HEK293 (cell line): ENCODE data around the gene SH2B3.

Source experiments
- CTCF ChIP-seq: fragments of 450-650 bp; formaldehyde crosslinking; IDR thresholded peaks from 2 replicates; pipeline ENCODE4 v1.5.1; 2016; ENCODE audit warnings: missing biosample characterization, missing genetic modification characterization
- INSM2 ChIP-seq: fragments of 450-650 bp; formaldehyde crosslinking; IDR thresholded peaks from 2 replicates; pipeline ENCODE4 v1.5.1; 2016; ENCODE audit warnings: missing biosample characterization, missing genetic modification characterization
- REST ChIP-seq: fragments of 450-650 bp; formaldehyde crosslinking; IDR thresholded peaks from 2 replicates; pipeline ENCODE4 v1.5.1; 2016; ENCODE audit warnings: missing biosample characterization, missing genetic modification characterization
- ZNF311 ChIP-seq: fragments of 450-650 bp; formaldehyde crosslinking; IDR thresholded peaks from 2 replicates; pipeline ENCODE4 v1.5.1; 2017; ENCODE audit warnings: missing biosample characterization, missing genetic modification characterization, borderline replicate concordance

GRCh38 chr12:111428081-111428727 lies 22.5 kb downstream of the SH2B3 start:
- TF ChIP-seq CTCF: no peak
- no peak for TF ChIP-seq ZNF311 (tag by site-specific recombination)
- TF ChIP-seq INSM2 (tag by site-specific recombination): no peak
- no peak for TF ChIP-seq REST
